ENCODE data around the gene ATP5PO.
"Not testable (repeated sequence)": the region's sequence is repeated elsewhere in the genome, so short reads cannot be mapped to it uniquely, and the experiment has no call there.

Gene ATP5PO

DNA sequence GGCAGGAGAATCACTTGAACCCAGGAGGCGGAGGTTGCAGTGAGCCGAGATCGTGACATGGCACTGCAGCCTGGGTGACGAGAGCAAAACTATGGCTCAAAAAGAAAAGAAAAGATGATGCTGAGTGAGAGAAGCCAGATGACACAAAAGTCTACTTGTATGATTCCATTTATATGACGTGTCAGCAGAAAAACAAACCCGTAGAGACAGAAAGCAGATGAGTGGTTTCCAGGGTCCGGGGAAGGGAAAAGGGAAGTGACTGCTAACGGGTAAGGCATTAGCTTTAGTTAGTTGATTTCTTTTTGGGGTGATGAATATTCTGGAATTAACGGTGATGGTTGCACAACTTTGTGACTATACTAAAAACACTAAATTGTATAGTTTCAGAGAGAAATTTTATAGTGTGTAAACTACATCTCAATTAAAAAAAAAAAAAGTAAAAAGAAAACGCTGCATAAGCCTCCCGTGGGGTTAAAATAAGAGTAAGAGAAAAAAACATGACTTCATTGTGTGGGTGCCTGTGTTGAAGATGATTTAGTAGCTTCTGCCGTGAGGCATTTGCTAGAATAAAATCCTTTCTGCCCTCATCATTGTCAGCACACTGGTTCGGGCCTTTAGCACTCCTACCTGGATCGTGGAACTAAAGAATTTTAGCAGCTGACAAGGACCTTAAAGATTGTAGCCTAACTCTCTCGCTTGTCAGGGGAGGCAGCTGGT, 24.7 kb upstream of the ATP5PO start:
- no peak for DNase-seq (ENCODE audit: low read depth)

DNA sequence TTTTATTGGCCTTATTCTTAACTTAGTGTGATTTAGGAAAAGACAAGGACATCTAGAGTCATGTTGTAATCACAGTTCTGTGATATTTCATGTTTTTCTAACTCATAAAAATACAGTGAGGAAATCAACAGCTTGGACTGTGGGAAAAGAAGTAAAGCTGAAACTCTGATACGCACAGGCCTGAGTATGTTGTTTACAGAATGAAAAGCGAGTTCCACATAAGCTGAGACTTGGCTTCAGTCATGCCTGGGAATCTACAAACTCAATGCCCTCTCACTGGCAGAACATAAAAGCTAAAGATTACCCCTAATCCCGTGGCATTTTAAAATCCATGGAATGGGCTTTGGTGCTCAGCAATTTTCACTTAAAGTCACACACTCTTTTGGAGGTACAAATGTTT, 23.6 kb upstream of the ATP5PO start:
- DNase-seq (ENCODE audit: low read depth) = no peak

DNA sequence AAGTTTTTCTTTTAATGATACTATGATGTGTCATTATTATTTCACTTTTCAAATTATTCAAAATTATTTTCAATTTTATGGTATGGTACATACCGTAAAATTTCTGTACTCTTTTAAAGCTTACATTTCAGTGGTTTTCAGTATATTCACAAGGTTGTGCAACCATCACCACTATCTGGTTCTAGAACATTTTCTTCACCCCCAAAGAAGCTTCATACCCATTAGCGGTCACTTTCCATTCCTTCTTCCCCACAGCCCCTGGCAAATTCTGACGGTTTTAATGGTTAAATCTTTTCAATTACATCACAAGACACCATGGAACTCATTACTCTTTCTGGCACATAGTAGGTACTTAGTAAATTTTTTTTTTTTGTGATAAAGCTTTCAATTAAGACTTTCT, 22.8 kb upstream of the ATP5PO start:
- no peak for DNase-seq (ENCODE audit: low read depth)

DNA sequence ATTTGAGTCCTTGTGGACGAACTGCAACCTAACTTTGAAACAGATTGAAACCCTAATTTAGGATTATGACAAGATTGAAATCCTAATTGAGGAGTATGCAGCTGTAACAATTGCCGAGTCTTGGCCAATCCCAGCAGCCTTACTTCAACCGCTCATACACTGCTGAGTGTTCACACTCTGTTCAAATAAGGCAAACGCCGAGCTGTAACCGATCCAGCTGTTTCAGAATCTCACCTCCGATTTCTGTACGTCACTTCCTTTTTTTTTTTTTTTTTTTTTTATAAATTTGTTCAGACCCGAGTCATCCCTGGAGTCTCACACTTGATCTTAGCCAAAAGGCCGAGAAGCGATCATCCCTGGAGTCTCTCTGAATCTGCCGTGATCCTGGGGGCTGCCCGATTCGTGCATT, 22.3 kb upstream of the ATP5PO start:
- no peak for DNase-seq (ENCODE audit: low read depth)

DNA sequence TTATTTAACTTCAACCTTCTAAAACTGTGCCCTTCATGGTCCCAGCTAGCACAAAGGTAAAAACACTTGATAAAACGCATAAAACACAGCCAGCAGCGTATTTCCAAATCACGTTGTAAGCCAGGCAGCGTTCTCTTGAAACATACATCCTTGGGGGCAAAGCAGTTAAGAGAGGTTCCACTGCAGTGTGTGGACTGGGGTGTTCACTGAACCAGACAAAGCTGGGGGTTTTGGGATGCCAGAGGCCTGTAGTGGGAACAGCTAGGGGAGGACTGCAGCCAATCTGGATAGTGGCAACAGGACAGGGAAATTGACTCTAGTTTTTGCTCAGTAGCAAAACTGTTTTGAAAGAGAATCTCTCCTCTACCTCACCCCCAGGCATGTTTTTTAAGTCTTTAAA, 21.5 kb upstream of the ATP5PO start:
- no peak for DNase-seq (ENCODE audit: low read depth)

DNA sequence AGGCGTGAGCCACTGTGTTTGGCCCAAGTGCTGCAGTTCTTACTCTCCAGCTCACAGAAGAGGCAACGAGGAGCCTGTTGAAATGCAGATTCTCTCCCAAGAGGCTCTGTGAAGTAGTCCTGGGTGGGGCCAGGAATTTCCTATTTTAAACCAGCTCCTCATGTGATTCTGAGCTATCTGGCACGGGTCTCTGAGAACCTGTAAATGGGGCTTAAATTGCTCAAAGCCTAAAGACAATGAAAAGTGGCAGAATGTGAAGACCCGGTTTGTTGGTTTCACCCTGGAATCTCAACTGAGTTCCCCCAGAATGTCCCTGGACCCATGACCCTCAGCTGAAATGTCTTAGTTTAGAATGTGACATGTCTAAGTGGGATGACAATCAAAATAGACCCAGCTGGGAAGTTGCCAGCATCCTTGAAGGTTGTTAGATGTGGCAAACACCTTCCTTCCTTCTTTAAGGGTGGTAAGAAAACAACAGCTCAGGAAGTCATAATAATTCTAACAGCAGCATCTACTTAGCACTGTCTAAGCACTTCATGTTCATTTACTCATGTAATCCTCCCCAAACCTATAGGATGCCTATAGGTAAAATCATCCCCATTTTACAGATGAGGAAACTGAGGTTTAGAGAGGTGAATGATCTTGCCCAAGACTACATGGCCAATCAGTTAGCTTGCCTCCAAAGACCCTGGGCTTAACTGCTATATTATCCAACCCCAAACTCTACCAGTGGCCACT, 20.9 kb upstream of the ATP5PO start:
- DNase-seq (ENCODE audit: low read depth) = no peak

DNA sequence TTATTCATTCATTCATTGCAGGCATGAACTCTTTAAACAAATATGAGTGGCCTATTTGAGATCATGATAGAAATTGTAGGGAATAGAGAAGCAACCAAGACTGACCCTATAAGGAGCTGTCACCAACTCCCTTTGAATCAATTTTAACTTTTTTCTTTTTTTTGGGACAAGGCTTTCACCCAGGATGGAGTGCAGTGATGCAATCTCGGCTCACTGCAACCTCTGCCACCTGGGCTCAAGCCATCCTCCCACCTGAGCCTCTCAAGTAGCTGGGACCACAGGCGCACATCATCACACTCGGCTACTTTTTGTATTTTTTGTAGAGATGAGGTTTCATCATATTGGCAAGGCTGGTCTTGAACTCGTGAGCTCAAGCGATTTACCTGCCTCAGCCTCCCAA, 17.1 kb upstream of the ATP5PO start:
- no peak for DNase-seq (ENCODE audit: low read depth)

DNA sequence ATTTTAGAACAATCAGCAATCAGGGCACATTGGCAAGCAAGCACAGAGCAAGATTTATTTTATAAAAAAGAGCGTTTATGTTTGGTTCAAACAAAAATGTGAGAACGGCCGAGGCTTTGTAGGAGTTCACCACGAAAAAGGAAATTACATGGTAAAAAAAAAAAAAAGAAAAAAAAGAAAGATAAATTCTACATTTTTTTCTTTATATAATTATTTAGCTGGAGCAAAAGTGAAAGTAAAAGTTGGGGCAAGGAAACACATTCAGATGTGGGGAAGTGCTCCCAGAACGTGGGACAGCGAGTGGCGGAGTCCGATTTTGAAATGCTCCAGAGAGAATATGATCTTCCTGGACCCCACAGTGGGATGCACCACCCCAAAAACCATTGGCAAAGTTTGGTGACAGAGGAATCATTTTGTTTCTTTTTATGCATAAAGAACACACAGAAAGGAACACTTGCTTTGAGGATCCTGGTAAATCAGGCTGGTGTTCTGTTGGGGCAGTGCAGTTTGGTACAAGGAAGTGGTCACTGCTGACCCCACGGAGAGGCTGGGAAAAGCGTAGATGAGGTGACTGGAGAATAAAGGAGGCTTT, 16.3 kb upstream of the ATP5PO start:
- no peak for DNase-seq (ENCODE audit: low read depth)

DNA sequence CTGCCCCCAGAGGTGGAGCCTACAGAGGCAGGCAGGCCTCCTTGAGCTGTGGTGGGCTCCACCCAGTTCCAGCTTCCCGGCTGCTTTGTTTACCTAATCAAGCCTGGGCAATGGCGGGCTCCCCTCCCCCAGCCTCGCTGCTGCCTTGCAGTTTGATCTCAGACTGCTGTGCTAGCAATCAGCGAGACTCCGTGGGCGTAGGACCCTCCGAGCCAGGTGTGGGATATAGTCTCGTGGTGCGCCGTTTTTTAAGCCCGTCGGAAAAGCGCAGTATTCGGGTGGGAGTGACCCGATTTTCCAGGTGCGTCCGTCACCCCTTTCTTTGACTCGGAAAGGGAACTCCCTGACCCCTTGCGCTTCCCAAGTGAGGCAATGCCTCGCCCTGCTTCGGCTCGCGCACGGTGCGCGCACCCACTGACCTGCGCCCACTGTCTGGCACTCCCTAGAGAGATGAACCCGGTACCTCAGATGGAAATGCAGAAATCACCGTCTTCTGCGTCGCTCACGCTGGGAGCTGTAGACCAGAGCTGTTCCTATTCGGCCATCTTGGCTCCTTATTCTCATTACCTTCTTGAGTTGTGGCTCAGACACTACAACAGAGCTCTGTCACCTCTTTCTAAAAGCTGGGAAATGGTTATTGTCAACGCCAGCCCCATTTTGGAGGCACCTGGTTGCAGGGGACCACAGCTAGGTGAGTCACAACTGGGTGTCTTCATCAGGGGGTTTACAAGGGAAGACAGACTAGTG, 15.6 kb upstream of the ATP5PO start:
- DNase-seq (ENCODE audit: low read depth) = peak; percentile 49

DNA sequence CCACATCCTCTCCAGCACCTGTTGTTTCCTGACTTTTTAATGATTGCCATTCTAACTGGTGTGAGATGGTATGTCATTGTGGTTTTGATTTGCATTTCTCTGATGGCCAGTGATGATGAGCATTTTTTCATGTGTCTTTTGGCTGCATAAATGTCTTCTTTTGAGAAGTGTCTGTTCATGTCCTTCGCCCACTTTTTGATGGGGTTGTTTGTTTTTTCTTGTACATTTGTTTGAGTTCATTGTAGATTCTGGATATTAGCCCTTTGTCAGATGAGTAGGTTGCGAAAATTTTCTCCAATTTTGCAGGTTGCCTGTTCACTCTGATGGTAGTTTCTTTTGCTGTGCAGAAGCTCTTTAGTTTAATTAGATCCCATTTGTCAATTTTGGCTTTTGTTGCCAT, 10.6 kb upstream of the ATP5PO start:
- DNase-seq (ENCODE audit: low read depth) = not testable (repeated sequence)

DNA sequence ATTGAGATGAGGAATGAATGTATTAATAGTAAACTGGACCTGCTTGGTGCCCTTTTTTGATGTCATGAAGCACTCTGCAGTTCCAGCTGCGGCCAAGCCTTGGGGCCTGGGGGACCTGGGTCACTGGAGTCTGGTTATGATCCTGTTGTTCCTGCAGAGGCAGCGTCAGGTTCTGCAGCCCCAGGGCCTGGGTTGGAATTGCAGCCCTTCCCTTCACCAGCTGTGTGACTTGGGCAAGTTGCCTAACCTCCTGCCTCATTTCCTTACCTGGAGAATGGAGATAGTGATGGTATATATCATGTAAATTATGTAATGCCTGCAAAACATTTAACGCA, 9.1 kb upstream of the ATP5PO start:
- DNase-seq (ENCODE audit: low read depth) = no peak

DNA sequence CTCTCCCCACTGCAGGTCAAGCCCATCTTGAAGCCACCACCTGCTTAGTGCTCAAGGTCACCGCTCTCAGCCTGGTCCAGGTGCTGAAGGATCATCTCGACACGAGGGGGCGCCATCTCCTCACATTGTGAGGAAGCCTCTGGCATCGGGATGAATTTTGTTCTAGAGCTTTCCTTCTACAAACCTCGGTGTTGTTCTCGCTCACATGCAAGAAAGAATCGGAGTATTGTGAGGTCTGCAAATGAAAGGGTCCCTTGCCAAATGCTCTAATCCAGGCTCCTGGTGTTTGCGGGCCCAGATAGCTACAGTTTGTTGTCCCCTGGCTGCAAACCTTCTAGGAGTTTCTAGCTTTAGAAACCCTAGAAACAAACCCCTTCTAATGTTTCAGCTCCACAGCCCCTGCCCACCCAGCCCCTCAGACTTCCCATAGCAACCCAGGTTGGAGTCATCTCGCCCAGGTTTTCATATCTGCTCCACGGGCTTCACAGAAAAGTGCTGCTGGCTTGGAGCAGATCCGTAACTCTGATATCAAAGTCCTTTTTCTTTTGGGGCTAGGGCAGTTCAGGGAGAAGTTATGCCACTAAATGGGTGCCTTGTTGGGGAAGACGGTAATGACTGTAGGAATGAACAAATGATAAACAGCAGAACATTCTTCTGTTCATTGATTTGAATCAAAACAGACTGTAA, 8.6 kb upstream of the ATP5PO start:
- DNase-seq (ENCODE audit: low read depth) = peak; percentile 78

DNA sequence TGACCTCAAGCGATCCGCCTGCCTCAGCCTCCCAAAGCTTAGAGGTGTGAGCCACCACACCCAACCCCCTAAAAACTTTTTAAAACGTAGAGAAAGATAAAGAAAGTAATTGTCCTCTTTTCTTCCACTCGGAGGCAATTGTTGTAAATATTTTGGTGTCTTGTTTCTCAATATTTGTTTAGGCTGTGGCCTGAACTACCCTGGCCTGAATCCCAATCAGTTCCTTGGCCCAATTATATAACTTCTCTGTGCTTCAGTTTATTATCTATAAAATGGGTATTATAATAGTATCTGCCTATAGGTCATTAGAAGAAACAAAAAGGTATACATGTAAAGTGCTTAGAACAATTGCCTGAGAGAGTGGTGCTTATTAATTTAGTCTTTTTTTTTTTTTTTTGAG, 1.8 kb upstream of the ATP5PO start:
- DNase-seq (ENCODE audit: low read depth) = no peak

DNA sequence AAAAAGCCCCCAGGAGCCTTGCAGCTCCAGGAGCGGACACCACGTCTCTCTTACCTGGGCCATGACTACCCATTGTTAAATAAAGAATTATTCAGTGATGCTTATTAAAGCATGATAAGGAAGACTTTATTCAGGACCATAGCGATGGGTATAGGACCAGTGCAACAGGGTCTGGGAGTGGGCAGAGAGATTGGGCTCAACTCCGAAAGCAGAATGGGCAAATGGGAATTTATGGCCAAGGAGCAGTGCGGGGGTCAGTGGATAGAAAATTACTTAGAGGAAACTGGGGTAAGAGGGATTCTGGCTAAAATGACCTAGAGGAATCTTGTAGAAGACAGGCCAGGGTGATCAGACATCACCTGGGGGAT, 580 bp upstream of the ATP5PO start:
- DNase-seq (ENCODE audit: low read depth) = no peak

DNA sequence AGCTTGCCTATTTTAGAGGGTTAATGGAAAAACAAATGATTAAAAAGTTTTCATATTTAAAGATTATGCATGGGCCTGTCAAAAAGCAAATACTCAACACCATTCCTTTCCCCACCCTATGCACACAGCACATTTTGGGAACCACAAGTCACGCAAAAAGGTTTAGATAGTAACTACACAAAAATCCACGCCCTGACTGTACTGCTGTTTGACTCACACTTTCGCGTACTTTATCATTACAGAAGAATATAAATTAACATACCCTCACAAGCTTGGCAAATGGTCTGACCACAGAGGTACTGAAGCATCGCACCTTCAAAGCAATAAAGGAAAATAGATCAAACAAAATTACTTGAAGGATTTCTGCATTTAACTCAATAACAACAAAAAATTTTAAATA, 1.4 kb downstream of the ATP5PO start:
- DNase-seq (ENCODE audit: low read depth) = no peak

DNA sequence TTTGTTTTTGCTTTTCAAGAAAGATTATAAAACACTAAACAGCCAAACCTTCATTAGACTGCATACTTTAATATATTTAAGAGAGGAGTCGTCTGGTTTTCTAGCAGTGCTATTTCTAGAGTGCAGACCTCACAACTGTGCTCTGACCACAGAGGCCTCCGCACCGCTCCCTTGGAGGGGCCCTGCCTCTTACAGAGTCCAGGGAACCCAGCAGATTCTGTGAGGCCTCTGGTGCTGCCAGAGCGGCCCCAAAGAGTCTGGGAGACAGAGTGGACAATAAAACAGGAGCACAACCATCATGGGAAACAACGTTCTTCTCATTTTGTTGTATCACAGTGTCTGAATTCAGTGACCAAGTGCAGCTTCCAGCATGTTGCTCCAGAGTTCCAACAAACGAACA, 5.8 kb downstream of the ATP5PO start:
- DNase-seq (ENCODE audit: low read depth) = no peak

DNA sequence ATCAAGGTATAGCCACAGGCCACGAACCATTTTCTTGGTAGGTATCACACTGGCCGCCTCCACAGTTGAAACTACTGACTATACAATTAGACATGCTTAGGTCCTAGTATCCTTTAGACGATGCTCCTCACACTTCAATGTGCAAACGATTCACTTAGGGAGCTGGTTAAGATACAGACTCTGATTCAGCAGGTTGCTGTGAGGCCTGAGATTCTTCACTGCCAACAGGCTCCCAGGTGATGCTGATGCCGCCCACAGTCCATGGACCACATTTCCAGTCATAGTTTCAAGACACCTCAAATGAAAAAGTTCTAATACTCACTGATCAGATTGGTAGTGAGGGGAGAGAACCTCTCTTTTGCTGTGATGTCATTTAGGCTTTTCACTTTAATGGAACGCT, 6.8 kb downstream of the ATP5PO start:
- DNase-seq (ENCODE audit: low read depth) = peak; percentile 61

DNA sequence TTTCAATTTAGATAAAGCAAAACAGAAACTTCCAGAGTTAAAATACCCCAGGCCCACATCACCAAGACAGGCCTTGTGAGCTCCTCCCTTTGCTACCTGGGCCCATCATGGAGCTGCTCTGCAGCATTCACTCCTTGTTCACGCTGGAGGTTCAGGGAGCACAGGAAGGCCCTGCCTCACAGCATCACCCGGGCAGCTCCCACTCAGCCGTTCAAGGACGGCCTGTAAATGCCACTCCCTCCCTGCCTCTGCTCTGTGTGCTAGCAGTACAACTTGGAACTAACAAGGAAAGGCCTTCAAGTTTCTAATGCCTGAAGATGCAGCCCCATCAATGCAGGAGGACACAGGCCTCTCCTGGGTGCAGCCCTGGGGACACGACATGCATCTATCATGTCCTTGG, 11.6 kb downstream of the ATP5PO start:
- no peak for DNase-seq (ENCODE audit: low read depth)

DNA sequence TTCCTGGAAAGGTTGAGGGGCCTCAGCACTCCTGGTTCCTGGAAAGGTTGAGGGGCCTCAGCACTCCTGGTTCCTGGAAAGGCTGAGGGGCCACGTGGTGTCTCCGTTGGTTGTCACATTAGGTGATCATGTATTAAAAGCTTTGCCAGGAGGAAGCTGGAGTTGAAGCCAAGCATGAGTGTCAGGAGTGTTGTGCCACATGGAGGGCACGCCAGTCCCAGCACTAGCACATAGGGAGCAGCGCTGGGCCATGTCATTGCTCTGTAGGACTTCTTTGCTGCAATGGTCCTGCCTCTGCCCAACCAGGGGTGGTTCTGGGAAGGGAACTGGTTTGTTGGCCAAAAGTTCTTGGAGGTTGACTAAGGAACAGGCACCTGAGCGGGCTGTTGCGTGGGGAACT, 13.3 kb downstream of the ATP5PO start:
- DNase-seq (ENCODE audit: low read depth) = no peak

DNA sequence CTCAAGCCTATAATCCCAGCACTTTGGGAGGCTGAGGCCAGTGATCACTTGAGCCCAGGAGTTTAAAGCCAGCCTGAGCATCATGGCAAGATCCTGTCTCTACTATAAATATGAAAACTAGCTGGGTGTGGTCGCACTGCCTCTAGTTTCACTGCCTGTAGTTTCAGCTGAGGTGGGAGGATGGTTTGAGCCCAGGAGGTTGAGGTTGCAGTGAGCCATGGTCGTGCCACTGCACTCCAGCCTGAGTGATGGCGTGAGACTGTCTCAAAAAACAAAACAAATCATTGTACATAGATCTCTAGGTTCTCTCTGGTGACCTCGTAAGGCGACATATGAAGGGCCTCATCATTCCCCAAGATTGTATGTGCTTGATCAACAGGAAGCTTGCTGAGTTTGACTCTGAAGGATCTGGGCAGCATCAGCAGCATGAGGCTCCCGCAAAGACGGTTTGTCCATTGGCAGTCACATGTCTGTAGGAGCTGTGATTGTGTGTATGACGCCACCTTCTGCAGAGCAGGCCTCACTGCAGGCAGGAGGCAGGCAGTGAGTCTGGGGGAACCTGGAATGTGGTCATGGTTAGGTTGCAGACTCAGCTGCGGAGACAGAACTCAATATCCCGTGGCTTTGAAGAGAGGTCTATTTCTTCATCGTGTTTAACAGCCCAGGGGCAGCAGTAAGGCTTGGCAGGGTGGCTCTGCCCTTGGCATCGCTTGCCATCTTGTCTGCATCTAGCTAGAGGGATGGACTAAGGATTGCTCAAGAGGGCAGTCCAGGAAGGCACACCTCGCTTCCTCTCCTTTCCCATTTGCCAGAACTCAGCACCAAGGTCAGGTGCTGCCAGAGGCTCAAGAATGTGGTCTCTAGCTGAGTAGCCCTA, 14.0 kb downstream of the ATP5PO start:
- DNase-seq (ENCODE audit: low read depth) = no peak

DNA sequence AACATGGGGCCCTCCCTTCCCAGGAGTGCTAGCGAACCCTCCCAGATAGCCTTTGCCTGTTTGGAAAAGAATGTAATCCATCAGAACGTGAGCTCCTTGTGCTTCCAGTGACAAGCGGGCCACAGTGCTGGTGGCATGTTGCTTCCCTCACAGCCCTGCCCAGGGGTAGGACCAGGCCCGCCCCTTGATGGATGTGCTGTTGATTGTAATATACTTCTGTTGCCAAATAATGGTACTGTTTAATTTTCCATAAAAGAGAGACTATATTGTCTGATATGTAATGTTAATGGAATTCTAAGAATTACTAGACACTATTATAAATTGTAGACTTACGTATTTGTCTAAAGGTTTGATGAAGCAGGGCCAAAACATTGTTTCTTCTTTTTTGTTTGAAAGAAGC, 16.4 kb downstream of the ATP5PO start:
- no peak for DNase-seq (ENCODE audit: low read depth)
